ENCODE measurements around the gene ABI1.

DNA sequence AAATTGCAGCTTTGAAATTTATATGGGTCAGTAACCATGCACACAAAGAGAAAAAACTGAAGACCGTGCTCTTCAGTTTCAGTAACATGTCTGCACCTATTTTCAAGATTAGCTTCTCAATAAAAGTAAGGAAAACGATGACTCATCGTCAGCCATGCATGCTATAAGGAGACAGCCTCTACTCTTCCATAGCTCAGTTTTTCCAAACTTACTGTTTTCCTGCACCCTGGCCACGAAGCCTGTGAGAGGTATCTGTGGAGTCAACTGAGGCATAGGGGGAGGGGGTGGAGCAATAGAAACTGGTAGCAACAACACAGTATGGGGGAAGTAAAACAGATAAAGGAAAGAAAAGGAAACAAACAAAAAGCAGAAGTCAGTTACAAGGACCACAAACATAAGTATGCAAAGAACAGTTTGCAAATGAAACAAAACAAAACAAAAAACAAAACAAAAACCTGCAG lies 105.3 kb downstream of the ABI1 start:
- TF ChIP-seq, protein P1, sequence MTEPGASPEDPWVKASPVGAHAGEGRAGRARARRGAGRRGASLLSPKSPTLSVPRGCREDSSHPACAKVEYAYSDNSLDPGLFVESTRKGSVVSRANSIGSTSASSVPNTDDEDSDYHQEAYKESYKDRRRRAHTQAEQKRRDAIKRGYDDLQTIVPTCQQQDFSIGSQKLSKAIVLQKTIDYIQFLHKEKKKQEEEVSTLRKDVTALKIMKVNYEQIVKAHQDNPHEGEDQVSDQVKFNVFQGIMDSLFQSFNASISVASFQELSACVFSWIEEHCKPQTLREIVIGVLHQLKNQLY (CRISPR knock-in tag; conservative IDR thresholded peaks at IDR 0.05): no peak
- TF ChIP-seq, protein P2, sequence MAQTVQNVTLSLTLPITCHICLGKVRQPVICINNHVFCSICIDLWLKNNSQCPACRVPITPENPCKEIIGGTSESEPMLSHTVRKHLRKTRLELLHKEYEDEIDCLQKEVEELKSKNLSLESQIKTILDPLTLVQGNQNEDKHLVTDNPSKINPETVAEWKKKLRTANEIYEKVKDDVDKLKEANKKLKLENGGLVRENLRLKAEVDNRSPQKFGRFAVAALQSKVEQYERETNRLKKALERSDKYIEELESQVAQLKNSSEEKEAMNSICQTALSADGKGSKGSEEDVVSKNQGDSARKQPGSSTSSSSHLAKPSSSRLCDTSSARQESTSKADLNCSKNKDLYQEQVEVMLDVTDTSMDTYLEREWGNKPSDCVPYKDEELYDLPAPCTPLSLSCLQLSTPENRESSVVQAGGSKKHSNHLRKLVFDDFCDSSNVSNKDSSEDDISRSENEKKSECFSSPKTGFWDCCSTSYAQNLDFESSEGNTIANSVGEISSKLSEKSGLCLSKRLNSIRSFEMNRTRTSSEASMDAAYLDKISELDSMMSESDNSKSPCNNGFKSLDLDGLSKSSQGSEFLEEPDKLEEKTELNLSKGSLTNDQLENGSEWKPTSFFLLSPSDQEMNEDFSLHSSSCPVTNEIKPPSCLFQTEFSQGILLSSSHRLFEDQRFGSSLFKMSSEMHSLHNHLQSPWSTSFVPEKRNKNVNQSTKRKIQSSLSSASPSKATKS (CRISPR knock-in tag; IDR thresholded peaks at IDR 0.05): no peak
- TF ChIP-seq, protein P3, sequence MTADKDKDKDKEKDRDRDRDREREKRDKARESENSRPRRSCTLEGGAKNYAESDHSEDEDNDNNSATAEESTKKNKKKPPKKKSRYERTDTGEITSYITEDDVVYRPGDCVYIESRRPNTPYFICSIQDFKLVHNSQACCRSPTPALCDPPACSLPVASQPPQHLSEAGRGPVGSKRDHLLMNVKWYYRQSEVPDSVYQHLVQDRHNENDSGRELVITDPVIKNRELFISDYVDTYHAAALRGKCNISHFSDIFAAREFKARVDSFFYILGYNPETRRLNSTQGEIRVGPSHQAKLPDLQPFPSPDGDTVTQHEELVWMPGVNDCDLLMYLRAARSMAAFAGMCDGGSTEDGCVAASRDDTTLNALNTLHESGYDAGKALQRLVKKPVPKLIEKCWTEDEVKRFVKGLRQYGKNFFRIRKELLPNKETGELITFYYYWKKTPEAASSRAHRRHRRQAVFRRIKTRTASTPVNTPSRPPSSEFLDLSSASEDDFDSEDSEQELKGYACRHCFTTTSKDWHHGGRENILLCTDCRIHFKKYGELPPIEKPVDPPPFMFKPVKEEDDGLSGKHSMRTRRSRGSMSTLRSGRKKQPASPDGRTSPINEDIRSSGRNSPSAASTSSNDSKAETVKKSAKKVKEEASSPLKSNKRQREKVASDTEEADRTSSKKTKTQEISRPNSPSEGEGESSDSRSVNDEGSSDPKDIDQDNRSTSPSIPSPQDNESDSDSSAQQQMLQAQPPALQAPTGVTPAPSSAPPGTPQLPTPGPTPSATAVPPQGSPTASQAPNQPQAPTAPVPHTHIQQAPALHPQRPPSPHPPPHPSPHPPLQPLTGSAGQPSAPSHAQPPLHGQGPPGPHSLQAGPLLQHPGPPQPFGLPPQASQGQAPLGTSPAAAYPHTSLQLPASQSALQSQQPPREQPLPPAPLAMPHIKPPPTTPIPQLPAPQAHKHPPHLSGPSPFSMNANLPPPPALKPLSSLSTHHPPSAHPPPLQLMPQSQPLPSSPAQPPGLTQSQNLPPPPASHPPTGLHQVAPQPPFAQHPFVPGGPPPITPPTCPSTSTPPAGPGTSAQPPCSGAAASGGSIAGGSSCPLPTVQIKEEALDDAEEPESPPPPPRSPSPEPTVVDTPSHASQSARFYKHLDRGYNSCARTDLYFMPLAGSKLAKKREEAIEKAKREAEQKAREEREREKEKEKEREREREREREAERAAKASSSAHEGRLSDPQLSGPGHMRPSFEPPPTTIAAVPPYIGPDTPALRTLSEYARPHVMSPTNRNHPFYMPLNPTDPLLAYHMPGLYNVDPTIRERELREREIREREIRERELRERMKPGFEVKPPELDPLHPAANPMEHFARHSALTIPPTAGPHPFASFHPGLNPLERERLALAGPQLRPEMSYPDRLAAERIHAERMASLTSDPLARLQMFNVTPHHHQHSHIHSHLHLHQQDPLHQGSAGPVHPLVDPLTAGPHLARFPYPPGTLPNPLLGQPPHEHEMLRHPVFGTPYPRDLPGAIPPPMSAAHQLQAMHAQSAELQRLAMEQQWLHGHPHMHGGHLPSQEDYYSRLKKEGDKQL (CRISPR knock-in tag; IDR thresholded peaks at IDR 0.05; ENCODE audit: borderline replicate concordance): no peak
- TF ChIP-seq, protein P4, sequence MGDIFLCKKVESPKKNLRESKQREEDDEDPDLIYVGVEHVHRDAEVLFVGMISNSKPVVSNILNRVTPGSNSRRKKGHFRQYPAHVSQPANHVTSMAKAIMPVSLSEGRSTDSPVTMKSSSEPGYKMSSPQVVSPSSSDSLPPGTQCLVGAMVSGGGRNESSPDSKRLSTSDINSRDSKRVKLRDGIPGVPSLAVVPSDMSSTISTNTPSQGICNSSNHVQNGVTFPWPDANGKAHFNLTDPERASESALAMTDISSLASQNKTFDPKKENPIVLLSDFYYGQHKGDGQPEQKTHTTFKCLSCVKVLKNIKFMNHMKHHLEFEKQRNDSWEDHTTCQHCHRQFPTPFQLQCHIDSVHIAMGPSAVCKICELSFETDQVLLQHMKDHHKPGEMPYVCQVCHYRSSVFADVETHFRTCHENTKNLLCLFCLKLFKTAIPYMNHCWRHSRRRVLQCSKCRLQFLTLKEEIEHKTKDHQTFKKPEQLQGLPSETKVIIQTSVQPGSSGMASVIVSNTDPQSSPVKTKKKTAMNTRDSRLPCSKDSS (IDR thresholded peaks at IDR 0.05; ENCODE audit: low read depth, partially characterized antibody): no peak
- TF ChIP-seq ESRRB (CRISPR knock-in tag; IDR thresholded peaks at IDR 0.05; ENCODE audit: borderline replicate concordance) (no peak), SOX6 (IDR thresholded peaks at IDR 0.05) (no peak)
